ENCODE data around the gene EHD4. TPM values are rescaled to one million over a fixed set of nuclear protein-coding genes. Genes with fewer than 3 reads are reported as not detected.

EHD4 gene
- polyA plus RNA-seq, 2 of the 4 experiments (the other 2 are of a cell fraction) = 8.2 to 9.0 TPM

GRCh38 chr15:41983621-41984571 is 11.5 kb upstream of the EHD4 start:
- TF ChIP-seq USF2 (IDR thresholded peaks at IDR 0.05) = no peak
- TF ChIP-seq NFE2L2 (conservative IDR thresholded peaks at IDR 0.05; ENCODE audit: low read length) = no peak
- no peak for TF ChIP-seq ZFP36 (IDR thresholded peaks at IDR 0.05; ENCODE audit: borderline replicate concordance, partially characterized antibody)
- no peak for TF ChIP-seq JUNB (IDR thresholded peaks at IDR 0.05)
- TF ChIP-seq HEYL (CRISPR knock-in tag; IDR thresholded peaks at IDR 0.05) = no peak
- TF ChIP-seq CBX2 (IDR thresholded peaks at IDR 0.05; ENCODE audit: borderline replicate concordance, low read depth) = no peak
- no peak for TF ChIP-seq FOXS1 (CRISPR knock-in tag; IDR thresholded peaks at IDR 0.05)
- TF ChIP-seq HES2 (IDR thresholded peaks at IDR 0.05) = no peak
- no peak for TF ChIP-seq FOSB (CRISPR knock-in tag; IDR thresholded peaks at IDR 0.05)
- no peak for TF ChIP-seq MAFK (IDR thresholded peaks at IDR 0.05; ENCODE audit: partially characterized antibody)
- no peak overlapping the region for H3K27ac ChIP-seq
- 88% methylated on average over 13 of the region's 17 CpGs for WGBS (ENCODE audit: missing lambda C conversion rate)
- ChIA-PET CTCF (interaction anchor here (0.8 to 13.7 kb wide), 6 partner anchors 11 to 146 kb away, joined by 3 to 247 read pairs (median 6); partner anchors contain the start of gene EHD4), POLR2A (no interaction called here)
- H3K4me2 ChIP-seq = no peak overlapping the region
- H3K9me3 ChIP-seq = no peaks in the 10 kb centered on the region
- no peaks in the 10 kb centered on the region for H3K4me1 ChIP-seq
- DNase-seq (ENCODE audit: low read depth in 1 of 2, low spot score in 1 of 2) (no peak), ATAC-seq (no peak), FAIRE-seq (no peak)
- H3K4me3 ChIP-seq = no peak overlapping the region

- no peak for DNase-seq (ENCODE audit: low read depth in 1 of 2, low spot score in 1 of 2)
- H3K27ac ChIP-seq = no peak overlapping the region
- no peak for TF ChIP-seq MAX (IDR thresholded peaks at IDR 0.05)
- no peak for TF ChIP-seq NFE2L2 (conservative IDR thresholded peaks at IDR 0.05; ENCODE audit: low read length)
- no peak for TF ChIP-seq REST (IDR thresholded peaks at IDR 0.05)
- TF ChIP-seq TP53 (CRISPR knock-in tag; IDR thresholded peaks at IDR 0.05) = no peak
- no peak for TF ChIP-seq EP300 (IDR thresholded peaks at IDR 0.05)
- TF ChIP-seq E2F6 (IDR thresholded peaks at IDR 0.05; ENCODE audit: borderline replicate concordance, low read depth) = no peak
- TF ChIP-seq ZSCAN20 (CRISPR knock-in tag; IDR thresholded peaks at IDR 0.05) = no peak
- TF ChIP-seq FOSB (CRISPR knock-in tag; IDR thresholded peaks at IDR 0.05) = no peak
- no peak for TF ChIP-seq CEBPB (IDR thresholded peaks at IDR 0.05)
- TF ChIP-seq SMC3 (IDR thresholded peaks at IDR 0.05) = no peak
- no peak for TF ChIP-seq KDM1A (IDR thresholded peaks at IDR 0.05; ENCODE audit: low read depth)
- no peak for TF ChIP-seq USF2 (IDR thresholded peaks at IDR 0.05)
- no peak for TF ChIP-seq JUNB (IDR thresholded peaks at IDR 0.05)
- no peaks in the 10 kb centered on the region for H3K9me3 ChIP-seq
- no peaks in the 10 kb centered on the region for H3K4me1 ChIP-seq
- CTCF ChIA-PET = interaction anchor here (0.8 to 13.7 kb wide), 6 partner anchors 10 to 147 kb away, joined by 3 to 247 read pairs (median 6); partner anchors contain the start of gene EHD4
- POLR2A ChIA-PET = no interaction called here
- peak in 1 of 2 experiments; percentile 54; a peak in 1 of 6 replicates for ATAC-seq
- 66% methylated on average over 7 of the region's 7 CpGs for WGBS (ENCODE audit: missing lambda C conversion rate)
- H3K4me3 ChIP-seq = no peak overlapping the region
- no peak for FAIRE-seq
- no peak overlapping the region for H3K4me2 ChIP-seq
These were observed 10.9 kb upstream of the EHD4 start for GRCh38 chr15:41983221-41983620.

Measured in A549 (cell line).